HAP-1 (cell line): ENCODE measurements around the gene USP46.

Source experiments
- DNase-seq, 2 experiments: peaks; one replicate each; pipeline ENCODE4 v3.0.0-alpha.2; 2016 to 2020; ENCODE audit warnings: low spot score in 2 of 2
- H3K27me3 ChIP-seq: fragments of 250-450 bp; sonication (Bioruptor Pico); 2 replicates; pipeline ENCODE4 v1.5.1; 2020; ENCODE audit warnings: low read depth, mild to moderate bottlenecking, moderate library complexity
- H3K36me3 ChIP-seq: fragments of 250-450 bp; sonication (Bioruptor Pico); replicated peaks from 2 replicates; pipeline ENCODE4 v1.5.1; 2020; ENCODE audit warnings: mild to moderate bottlenecking
- H3K4me1 ChIP-seq: fragments of 250-450 bp; sonication (Bioruptor Pico); 2 replicates; pipeline ENCODE4 v1.5.1; 2020; ENCODE audit warnings: mild to moderate bottlenecking
- H3K4me3 ChIP-seq: fragments of 250-450 bp; sonication (Bioruptor Pico); 2 replicates; pipeline ENCODE4 v1.5.1; 2020; ENCODE audit warnings: mild to moderate bottlenecking, moderate library complexity
- H3K9me3 ChIP-seq: fragments of 250-450 bp; sonication (Bioruptor Pico); 2 replicates; pipeline ENCODE4 v1.5.1; 2020; ENCODE audit warnings: mild to moderate bottlenecking, moderate library complexity
- in situ Hi-C: fragments of 300-500 bp; cut with MboI; formaldehyde crosslinking; loops from 3 replicates; pipeline ENCODE4 v1.14.3; 2020; ENCODE audit warnings: low sequenced_read_pairs, inconsistent platforms, mixed read lengths

The USP46 gene

DNA sequence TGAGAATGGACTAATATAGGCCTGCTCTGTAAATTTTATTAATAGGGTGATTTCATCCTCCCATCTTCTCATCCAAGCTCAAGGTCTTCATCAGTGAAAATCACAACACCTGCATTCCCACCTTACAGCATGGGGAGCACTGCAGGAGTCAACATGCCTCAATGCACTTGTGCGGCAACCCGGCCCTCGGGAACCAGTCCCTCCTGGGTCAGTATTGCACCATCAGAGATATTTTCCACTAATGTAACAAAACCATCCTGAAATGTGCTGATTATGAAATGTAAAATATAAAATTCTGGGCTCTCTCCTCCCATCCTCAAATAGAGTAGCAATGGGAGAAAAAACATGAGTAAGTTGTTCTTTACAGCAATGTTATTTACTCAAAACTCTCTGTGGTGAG lies 13.0 kb downstream of the USP46 start:
- Histone ChIP-seq H3K36me3 (0 out of 2 replicates have a peak, but pooled peaks cover 6% of the 10 kb centered on the region), H3K4me3 (no peak overlapping the region), H3K27me3 (no peaks in the 10 kb centered on the region), H3K4me1 (no peaks in the 10 kb centered on the region), H3K9me3 (no peaks in the 10 kb centered on the region)
- no peak for DNase-seq
- in situ Hi-C loops, result no loop called here

DNA sequence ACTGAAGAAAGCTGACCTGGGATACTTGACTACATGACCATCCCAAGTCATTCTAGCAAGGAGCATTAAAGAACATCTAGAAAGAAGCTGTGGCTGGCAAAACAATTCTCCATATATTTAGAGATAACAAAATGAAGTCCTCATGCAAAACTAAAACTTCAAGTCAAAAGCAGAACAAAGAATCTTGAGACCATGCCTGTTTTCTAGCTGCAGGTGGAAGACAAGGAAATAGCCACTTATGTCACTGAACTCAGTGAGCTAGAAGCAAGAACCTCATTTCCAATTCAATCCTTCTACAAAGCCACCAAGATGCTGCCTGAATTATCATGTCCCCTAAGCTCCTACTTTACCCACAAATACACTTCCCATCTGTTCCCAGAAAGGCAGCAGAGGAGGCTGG lies 13.8 kb downstream of the USP46 start:
- H3K4me1 ChIP-seq, result no peaks in the 10 kb centered on the region
- 0 out of 2 replicates have a peak, but pooled peaks cover 6% of the 10 kb centered on the region for H3K36me3 ChIP-seq
- no peak overlapping the region for H3K4me3 ChIP-seq
- no peak for DNase-seq
- H3K9me3 ChIP-seq, result no peaks in the 10 kb centered on the region
- in situ Hi-C loops, result no loop called here
- no peaks in the 10 kb centered on the region for H3K27me3 ChIP-seq

DNA sequence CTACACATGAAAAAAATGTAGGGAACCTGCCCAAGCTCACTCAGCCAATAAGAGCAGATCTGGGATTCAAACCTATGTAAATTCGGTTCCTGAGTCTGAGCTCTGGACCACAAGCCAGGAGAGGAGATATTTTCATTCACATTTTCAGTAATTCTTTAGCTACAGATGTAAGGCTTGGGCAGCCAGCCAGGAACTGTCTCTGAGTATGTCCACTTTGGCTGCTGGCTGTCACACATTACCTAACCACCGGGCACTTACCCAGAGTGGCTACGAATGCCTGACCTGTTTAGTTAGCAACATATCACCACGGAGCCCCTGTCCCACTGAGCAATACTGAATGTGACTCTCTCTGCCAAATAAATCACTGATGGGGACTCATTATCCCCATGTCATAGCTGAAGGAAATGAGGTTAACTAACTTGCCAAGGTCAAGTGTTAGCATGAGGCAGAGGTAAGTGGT lies 15.3 kb downstream of the USP46 start:
- H3K9me3 ChIP-seq, result no peaks in the 10 kb centered on the region
- no peaks in the 10 kb centered on the region for H3K36me3 ChIP-seq
- H3K4me1 ChIP-seq, result no peaks in the 10 kb centered on the region; the same call in 1 of the 2 replicates
- H3K4me3 ChIP-seq, result no peak overlapping the region
- DNase-seq, result no peak
- H3K27me3 ChIP-seq, result no peaks in the 10 kb centered on the region
- in situ Hi-C loops, result no loop called here

DNA sequence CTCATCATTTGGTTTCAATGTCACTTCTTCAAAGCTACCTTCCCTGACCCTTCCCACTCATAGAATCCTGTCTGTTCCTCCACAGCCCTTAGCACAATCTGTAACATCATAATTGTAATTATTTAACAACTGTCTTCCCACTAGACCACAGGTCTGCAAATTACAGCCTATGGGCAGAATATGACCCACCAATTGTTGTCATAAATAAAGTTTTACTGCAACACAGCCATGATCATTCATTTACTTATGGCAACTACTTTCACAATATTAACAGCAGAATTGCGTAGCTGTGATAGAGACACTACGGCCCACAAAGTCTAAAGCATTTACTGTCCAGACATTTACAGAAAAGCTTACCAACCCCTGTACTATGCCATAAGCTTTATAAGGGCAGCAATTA lies 15.9 kb downstream of the USP46 start:
- no peak for DNase-seq
- in situ Hi-C loops, result no loop called here
- H3K4me1 ChIP-seq, result no peaks in the 10 kb centered on the region; the same call in 1 of the 2 replicates
- no peaks in the 10 kb centered on the region for H3K36me3 ChIP-seq
- H3K27me3 ChIP-seq, result no peaks in the 10 kb centered on the region
- no peaks in the 10 kb centered on the region for H3K9me3 ChIP-seq
- H3K4me3 ChIP-seq, result no peak overlapping the region

DNA sequence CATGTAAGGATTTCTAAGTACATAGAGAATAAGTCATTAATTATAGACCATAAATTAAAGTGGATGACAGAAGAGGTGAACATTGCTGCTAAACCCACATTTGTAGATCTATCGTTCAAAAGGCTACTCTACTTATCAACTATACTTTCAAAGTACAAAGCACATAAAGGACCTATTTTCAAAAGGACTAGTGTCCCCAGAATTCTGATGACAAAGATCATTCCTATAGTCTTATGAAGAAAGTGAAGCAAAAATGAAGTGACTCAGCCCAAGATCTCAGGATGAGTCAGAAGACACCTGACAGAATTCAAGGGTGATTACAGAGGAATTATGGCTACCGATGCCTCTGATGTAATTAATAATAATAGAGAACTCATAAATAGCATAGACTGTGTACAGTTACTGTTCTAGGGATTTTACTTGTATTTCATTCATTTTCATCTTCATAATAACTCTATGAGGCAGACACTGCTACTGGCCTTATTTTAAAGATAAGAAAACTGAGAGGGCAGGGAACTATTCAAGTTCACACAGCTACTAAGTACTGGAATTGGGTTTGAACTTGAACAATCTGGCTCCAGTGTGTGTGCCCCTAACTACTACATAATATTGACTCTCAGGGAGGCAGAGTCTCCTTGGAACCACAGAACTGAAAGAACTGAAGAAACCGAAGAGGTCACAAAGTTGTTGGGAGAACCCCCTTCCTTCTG lies 17.1 kb downstream of the USP46 start:
- Histone ChIP-seq H3K27me3 (no peaks in the 10 kb centered on the region), H3K4me1 (no peaks in the 10 kb centered on the region; the same call in 1 of the 2 replicates), H3K4me3 (no peak overlapping the region), H3K9me3 (no peaks in the 10 kb centered on the region), H3K36me3 (no peaks in the 10 kb centered on the region)
- no peak for DNase-seq
- in situ Hi-C loops, result no loop called here

DNA sequence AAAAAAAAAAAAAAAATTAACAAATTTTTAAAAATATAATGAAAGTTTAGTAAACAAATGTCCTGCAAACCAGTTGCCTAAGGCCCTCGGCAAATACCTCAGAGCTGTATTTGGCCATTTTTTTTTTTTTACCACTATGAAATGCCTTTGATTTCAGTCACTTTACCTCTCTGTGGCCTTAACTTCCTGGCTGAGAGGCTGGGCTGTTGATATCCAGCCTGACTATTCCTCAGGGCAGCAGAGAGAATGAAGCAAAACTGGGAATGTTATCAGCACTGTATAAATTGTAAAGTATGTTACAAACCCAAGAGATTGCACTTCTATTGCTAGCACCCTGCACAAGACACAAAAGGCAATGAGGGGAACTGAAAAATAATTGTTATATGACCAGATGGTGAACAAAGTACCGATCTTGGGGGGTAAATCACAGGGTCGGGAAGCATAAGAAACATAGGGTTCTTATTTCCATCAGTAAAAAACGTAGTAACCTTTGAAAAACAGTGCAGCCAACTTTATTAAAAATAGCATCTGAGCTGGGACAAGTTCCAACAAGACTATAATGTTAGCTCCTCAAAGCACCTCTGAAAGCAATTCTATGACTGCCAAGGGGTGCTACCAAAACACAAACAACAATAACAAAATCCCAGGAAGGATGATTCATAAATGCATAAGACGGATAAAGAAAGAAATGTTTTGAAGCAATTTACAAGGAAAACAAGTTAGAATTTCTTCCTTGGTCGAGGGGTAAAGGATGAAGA lies 18.1 kb downstream of the USP46 start:
- Histone ChIP-seq H3K27me3 (no peaks in the 10 kb centered on the region), H3K4me3 (no peak overlapping the region), H3K4me1 (no peaks in the 10 kb centered on the region; the same call in 1 of the 2 replicates), H3K9me3 (no peaks in the 10 kb centered on the region), H3K36me3 (no peaks in the 10 kb centered on the region)
- in situ Hi-C loops, result no loop called here
- DNase-seq, result no peak

DNA sequence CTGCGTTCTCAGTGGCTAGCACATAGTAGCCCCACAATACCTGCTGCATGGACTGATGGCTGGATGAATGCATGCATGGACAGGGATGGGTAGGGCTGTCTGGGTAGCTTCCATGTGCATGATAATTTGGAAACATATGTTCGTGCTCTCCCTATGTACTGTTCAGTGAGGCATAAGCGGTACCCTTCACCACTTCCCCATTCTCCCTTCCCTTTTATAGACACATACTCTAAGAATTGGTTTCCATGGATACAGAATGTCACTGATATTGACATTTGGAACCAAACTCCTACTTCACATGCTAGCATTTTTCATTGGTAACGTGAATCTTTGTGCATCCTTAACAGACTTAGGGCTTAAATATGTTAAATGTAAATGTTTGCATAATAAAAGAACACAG lies 20.4 kb downstream of the USP46 start:
- peak in 1 of 2 experiments; percentile 22 for DNase-seq
- in situ Hi-C loops, result no loop called here
- Histone ChIP-seq H3K9me3 (no peaks in the 10 kb centered on the region), H3K4me3 (no peak overlapping the region), H3K27me3 (no peaks in the 10 kb centered on the region), H3K4me1 (no peaks in the 10 kb centered on the region; the same call in 1 of the 2 replicates), H3K36me3 (no peaks in the 10 kb centered on the region)

DNA sequence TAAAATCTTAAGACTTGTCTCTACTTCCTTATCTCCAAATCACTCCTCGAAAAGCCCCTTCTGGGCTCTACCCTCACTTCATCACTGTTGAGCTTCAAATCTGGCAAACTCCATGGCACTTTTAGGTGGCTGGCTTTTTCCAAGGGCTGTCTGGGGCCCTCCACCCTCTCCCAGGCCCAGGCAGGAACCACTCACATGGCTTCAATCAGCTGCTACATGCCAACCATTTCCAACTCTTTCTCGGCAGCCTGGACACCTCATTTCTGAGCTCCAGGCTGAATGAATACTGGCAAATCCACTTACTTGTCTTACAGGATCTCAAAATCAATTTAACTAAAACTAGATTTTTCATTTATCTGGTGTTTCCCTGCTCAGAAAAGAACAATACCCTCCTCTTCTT lies 22.0 kb downstream of the USP46 start:
- H3K27me3 ChIP-seq, result no peaks in the 10 kb centered on the region
- no peaks in the 10 kb centered on the region for H3K9me3 ChIP-seq
- no peaks in the 10 kb centered on the region; the same call in 1 of the 2 replicates for H3K4me1 ChIP-seq
- no peak overlapping the region for H3K4me3 ChIP-seq
- in situ Hi-C loops, result no loop called here
- H3K36me3 ChIP-seq, result no peaks in the 10 kb centered on the region
- DNase-seq, result no peak

DNA sequence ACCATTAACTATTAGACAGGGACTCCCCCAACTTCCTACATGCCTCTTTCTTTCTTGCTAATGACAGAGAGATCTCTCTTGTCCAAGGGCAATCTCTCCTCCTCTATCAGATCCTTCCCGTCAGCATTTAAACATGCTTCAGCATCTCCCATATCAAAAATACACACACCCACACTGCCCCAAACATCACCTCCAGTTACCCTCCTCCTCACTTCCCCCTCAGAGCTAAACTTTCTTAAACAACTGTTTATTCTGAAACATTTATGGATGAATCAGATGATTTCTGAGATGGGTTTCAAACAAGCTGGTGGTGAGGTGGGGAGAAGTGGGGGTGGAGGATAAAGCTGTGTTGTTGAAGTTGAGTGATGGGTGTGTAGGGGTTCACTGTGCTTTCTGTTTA lies 23.5 kb downstream of the USP46 start:
- Histone ChIP-seq H3K27me3 (no peaks in the 10 kb centered on the region), H3K36me3 (no peaks in the 10 kb centered on the region; the same call in 1 of the 2 replicates), H3K4me1 (no peaks in the 10 kb centered on the region; the same call in 1 of the 2 replicates), H3K9me3 (no peaks in the 10 kb centered on the region), H3K4me3 (no peak overlapping the region)
- no peak for DNase-seq
- in situ Hi-C loops, result no loop called here

DNA sequence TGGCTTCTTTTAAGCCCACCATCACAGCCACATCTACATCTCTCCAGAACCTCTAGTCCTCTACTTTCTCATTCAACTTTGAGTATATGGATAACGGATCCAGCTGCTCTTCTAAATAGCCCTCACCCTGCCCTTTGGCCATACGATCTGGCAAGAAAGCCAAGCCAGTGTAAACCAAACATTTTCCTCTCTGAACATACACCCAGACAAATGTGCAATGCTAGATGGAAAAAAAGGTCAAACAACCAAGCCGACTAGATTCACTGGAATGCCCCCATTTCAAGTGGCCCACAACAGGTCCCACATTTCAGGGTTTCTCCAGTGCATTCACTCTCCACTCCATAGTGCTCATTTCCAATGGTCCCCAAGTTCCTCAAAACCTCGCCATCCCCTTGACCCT lies 24.0 kb downstream of the USP46 start:
- Histone ChIP-seq H3K4me3 (no peak overlapping the region), H3K4me1 (no peaks in the 10 kb centered on the region; the same call in 1 of the 2 replicates), H3K36me3 (no peaks in the 10 kb centered on the region; the same call in 1 of the 2 replicates), H3K9me3 (no peaks in the 10 kb centered on the region), H3K27me3 (no peaks in the 10 kb centered on the region)
- in situ Hi-C loops, result no loop called here
- DNase-seq, result no peak

DNA sequence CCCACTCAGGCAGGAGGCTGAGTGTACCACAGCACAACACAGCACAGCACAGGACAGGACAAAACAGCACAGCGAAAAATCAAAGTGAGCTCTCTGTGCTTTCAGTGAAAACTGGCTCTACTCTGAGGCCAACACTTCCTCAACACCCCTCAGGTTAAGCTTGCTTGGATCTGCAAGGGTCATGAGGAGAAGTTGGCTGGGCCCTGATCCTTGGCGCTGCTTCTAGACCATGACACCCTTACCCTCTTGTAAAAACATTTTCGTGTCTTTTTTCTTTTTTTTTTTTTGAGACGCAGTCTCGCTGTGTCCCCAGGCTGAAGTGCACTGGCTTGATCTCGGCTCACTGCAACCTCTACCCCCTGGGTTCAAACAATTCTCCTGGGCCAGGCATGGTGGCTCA lies 25.3 kb downstream of the USP46 start:
- Histone ChIP-seq H3K9me3 (no peaks in the 10 kb centered on the region), H3K36me3 (peaks cover 3% of the 10 kb centered on the region; the same call in 1 of the 2 replicates), H3K4me3 (no peak overlapping the region), H3K27me3 (no peaks in the 10 kb centered on the region), H3K4me1 (no peaks in the 10 kb centered on the region)
- no peak for DNase-seq
- in situ Hi-C loops, result no loop called here

DNA sequence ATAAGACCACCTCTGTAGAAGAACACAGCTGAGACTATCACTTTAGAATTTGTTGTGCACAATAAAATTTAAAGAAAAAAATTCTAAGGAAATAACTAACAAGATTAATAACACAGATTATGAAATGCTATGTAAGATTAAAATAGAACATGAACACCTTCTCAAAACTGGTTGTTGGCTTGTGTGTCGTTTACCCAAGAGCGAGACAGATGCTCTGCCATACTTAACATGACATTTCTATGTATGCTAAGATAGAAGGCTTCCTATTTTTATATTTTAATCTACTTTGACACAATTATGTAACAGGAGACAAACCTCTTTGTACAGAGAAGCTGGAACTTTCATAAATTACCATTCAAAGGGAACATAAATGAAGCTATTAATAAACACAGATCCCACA lies 30.1 kb downstream of the USP46 start:
- Histone ChIP-seq H3K36me3 (peaks cover 14% of the 10 kb centered on the region), H3K4me1 (no peaks in the 10 kb centered on the region), H3K9me3 (no peaks in the 10 kb centered on the region), H3K4me3 (no peak overlapping the region), H3K27me3 (no peaks in the 10 kb centered on the region)
- in situ Hi-C loops, result no loop called here
- DNase-seq, result no peak

DNA sequence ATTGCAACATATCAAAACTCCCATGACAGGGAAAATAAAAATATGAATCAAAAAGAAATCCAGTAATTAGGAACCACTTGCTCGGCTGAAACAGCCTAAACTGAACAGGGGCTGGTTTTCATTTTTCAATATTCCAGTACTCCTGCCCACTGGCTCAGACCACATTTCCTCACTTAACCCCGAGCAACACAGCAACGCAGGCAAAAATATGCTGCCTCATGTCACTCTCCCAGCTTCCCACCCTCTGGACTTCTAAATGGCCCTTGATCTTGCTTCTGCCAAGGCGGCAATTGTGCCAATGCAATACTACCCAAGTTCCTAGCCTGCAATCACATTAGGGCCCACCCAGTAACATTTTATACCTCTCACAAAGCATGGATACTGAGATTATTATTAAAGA lies 30.6 kb downstream of the USP46 start:
- Histone ChIP-seq H3K36me3 (peaks cover 14% of the 10 kb centered on the region), H3K9me3 (no peaks in the 10 kb centered on the region), H3K27me3 (no peaks in the 10 kb centered on the region), H3K4me3 (no peak overlapping the region), H3K4me1 (no peaks in the 10 kb centered on the region)
- in situ Hi-C loops, result no loop called here
- no peak for DNase-seq

DNA sequence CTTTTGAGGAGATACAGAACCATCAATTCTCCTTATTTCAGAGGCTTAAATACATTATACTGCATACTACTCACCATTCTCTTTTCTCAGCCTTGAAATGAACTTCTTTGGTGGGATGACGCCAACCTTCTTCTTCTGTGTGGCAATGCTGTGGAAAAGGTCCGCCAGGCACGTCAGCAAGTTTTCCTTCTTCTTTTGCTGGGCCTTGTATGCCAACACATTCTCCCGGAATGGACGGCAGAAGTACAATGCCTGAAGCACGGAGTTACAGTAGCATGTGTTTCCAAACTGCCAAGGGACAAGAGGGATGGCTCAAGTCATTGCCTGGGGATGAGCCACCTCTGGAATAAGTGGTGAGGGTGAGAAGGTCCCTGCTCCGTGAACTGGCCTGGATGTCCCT lies 31.2 kb downstream of the USP46 start:
- H3K36me3 ChIP-seq, result peaks cover 14% of the 10 kb centered on the region
- no peak for DNase-seq
- H3K27me3 ChIP-seq, result no peaks in the 10 kb centered on the region
- H3K4me3 ChIP-seq, result no peak overlapping the region
- H3K4me1 ChIP-seq, result no peaks in the 10 kb centered on the region
- no peaks in the 10 kb centered on the region for H3K9me3 ChIP-seq
- in situ Hi-C loops, result no loop called here
